ENCODE data around the gene CRB2.

DNA sequence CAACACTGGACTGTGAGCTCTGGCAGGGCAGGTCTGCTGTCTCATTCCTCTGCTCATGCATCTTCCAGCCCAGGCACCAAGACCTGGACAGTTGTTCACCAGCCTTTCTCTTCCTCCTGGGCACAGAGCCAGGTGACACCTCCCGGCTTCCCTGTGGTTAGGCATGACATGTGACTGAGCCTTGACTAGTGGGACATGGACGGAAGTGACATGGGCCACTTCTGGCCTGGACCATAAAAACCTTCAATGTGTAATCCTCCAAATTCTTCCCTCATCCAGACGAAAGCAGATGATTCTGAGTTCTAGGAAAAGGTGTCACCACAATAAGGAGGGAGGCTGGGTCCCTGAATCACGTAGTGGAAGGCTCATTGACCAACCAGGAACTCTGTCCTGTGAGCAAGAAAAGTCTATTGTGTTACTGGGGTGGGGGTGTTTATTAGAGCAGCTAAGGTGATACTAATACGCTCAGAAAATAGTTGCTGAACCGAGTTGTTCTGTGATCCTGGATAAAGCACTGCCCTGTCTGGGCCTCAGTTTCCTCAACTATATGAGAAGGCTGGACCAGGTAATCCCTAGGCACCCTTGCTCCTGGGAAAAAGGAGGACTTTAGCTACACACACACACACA lies 26.6 kb upstream of the CRB2 start:
- TF ChIP-seq, protein P1, sequence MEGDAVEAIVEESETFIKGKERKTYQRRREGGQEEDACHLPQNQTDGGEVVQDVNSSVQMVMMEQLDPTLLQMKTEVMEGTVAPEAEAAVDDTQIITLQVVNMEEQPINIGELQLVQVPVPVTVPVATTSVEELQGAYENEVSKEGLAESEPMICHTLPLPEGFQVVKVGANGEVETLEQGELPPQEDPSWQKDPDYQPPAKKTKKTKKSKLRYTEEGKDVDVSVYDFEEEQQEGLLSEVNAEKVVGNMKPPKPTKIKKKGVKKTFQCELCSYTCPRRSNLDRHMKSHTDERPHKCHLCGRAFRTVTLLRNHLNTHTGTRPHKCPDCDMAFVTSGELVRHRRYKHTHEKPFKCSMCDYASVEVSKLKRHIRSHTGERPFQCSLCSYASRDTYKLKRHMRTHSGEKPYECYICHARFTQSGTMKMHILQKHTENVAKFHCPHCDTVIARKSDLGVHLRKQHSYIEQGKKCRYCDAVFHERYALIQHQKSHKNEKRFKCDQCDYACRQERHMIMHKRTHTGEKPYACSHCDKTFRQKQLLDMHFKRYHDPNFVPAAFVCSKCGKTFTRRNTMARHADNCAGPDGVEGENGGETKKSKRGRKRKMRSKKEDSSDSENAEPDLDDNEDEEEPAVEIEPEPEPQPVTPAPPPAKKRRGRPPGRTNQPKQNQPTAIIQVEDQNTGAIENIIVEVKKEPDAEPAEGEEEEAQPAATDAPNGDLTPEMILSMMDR (IDR thresholded peaks at IDR 0.05; ENCODE audit: poor library complexity) = no peak
- TF ChIP-seq EZH2 (IDR thresholded peaks at IDR 0.05; ENCODE audit: borderline replicate concordance) (no peak), EZH2phosphoT487 (IDR thresholded peaks at IDR 0.05; ENCODE audit: low read depth, severe bottlenecking, unreplicated experiment) (no peak)
